GM23338 (cell line): ENCODE data around the gene HACD1.

Experiments used
- CTCF ChIP-seq, 2 experiments: fragments of 200-600 bp in 1 of 2; sonication (generic) in 1 of 2; conservative IDR thresholded peaks; 2 replicates each; pipeline versions ENCODE4 v1.5.1 to v1.6.1; 2016 to 2017; ENCODE audit warnings: antibody characterized with exemption in 2 of 2, low read depth in 2 of 2, mild to moderate bottlenecking in 2 of 2, moderate library complexity in 1 of 2
- POLR2AphosphoS5 ChIP-seq: IDR thresholded peaks from 2 replicates; pipeline ENCODE4 v1.6.1; 2016; ENCODE audit warnings: antibody characterized with exemption, low read depth
- REST ChIP-seq: IDR thresholded peaks from one replicate; pipeline ENCODE4 v1.6.1; 2018; ENCODE audit warnings: antibody characterized with exemption; ENCODE audit not compliant: unreplicated experiment

- no peak for TF ChIP-seq CTCF (conservative IDR thresholded peaks at IDR 0.05; ENCODE audit: low read depth in 2 of 2)
- TF ChIP-seq POLR2AphosphoS5: no peak
- no peak for TF ChIP-seq REST
Observed at GRCh38 chr10:17665747-17666146, 48.6 kb upstream of the HACD1 start.
